ENCODE results near the gene CCR9.

DNA sequence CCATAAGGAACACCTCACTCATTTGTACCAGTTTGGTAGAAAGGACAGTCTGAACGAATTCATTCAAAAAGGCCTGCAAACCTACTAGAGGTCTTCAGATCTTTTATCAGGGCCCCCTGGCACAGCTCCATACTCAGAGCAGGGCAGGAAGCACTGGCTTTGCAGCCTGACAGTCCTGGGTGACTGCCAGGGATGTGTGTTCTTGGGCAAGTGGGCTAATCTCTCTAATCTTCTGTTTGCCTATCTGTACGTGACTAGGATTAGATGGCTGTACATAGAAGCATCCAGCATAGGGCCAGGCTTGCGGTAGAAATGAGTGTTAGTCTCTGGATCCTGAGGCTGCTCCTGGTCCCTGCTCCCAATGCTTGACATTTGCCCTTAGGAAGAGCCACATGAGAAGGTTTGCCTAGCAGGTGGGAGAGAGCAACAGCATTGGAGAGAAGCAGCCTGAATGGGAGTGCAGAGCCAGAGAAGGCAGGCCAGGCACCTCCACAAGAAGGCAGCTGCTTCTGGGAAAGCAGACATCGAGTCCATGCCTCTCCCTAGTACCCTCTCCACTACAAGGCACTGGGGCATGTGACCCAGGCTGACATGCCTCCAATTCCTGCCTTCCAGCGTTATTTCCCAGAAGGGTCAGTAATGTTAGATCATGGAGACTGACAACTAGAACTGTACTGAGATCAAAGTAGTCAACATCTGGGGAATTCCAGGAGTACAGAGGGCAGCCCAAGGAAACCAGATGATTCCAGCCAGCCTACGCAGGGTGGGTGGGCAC, 55.9 kb downstream of the CCR9 start:
- no peak for TF ChIP-seq POLR2A (IDR thresholded peaks at IDR 0.05)
- TF ChIP-seq, protein P1, sequence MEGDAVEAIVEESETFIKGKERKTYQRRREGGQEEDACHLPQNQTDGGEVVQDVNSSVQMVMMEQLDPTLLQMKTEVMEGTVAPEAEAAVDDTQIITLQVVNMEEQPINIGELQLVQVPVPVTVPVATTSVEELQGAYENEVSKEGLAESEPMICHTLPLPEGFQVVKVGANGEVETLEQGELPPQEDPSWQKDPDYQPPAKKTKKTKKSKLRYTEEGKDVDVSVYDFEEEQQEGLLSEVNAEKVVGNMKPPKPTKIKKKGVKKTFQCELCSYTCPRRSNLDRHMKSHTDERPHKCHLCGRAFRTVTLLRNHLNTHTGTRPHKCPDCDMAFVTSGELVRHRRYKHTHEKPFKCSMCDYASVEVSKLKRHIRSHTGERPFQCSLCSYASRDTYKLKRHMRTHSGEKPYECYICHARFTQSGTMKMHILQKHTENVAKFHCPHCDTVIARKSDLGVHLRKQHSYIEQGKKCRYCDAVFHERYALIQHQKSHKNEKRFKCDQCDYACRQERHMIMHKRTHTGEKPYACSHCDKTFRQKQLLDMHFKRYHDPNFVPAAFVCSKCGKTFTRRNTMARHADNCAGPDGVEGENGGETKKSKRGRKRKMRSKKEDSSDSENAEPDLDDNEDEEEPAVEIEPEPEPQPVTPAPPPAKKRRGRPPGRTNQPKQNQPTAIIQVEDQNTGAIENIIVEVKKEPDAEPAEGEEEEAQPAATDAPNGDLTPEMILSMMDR (IDR thresholded peaks at IDR 0.05), result no peak

Measured in stomach (tissue), 4 donors.